ENCODE data around the gene ENPP3.

Gene ENPP3

DNA sequence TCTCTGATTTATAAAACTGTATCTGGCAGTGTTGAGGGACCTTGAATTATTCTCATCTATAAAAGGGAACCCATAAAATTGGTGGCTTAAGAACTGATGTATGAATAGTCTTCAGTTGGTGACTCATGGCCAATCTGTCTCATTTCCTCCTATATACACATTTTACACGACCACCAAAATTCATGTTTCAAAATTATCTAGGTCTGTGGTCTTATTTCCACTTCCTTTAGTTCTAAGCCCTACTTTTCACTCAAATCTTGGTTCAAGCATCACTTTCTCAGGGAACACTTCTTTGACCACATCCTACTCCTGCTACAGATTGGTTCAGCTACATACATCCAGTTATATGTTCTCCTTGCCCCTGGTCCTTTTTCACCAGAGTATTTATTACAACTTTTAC lies 152.1 kb downstream of the ENPP3 start:
- no peaks in the 10 kb centered on the region for H3K4me1 ChIP-seq (ENCODE audit: control insufficient read depth, low read length)
- H4K20me1 ChIP-seq (ENCODE audit: control insufficient read depth, insufficient read depth, low read depth, low read length) = no peaks in the 10 kb centered on the region
- H3F3A ChIP-seq (ENCODE audit: control insufficient read depth, insufficient read depth) = no peaks in the 10 kb centered on the region
- H3K4me2 ChIP-seq (ENCODE audit: low read length) = no peak overlapping the region
- H3K9me3 ChIP-seq (ENCODE audit: control insufficient read depth, insufficient read depth, low read length) = no peaks in the 10 kb centered on the region
- no peak overlapping the region for H3K4me3 ChIP-seq (ENCODE audit: low read length)
- H3K27me3 ChIP-seq (ENCODE audit: control insufficient read depth, low read length) = no peaks in the 10 kb centered on the region
- no peak overlapping the region for H3K27ac ChIP-seq (ENCODE audit: low read depth, low read length)
- no peaks in the 10 kb centered on the region for H3K9me2 ChIP-seq (replicated peaks; ENCODE audit: control insufficient read depth, low read length)
- H3K79me2 ChIP-seq (ENCODE audit: control insufficient read depth, low read length) = no peaks in the 10 kb centered on the region
- TF ChIP-seq EZH2phosphoT487 (IDR thresholded peaks at IDR 0.05; ENCODE audit: borderline replicate concordance, low read length) = no peak
- TF ChIP-seq, protein P1, sequence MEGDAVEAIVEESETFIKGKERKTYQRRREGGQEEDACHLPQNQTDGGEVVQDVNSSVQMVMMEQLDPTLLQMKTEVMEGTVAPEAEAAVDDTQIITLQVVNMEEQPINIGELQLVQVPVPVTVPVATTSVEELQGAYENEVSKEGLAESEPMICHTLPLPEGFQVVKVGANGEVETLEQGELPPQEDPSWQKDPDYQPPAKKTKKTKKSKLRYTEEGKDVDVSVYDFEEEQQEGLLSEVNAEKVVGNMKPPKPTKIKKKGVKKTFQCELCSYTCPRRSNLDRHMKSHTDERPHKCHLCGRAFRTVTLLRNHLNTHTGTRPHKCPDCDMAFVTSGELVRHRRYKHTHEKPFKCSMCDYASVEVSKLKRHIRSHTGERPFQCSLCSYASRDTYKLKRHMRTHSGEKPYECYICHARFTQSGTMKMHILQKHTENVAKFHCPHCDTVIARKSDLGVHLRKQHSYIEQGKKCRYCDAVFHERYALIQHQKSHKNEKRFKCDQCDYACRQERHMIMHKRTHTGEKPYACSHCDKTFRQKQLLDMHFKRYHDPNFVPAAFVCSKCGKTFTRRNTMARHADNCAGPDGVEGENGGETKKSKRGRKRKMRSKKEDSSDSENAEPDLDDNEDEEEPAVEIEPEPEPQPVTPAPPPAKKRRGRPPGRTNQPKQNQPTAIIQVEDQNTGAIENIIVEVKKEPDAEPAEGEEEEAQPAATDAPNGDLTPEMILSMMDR (IDR thresholded peaks at IDR 0.05; ENCODE audit: low read depth, low read length, poor library complexity, severe bottlenecking) = no peak
- no peaks in the 10 kb centered on the region for H3K36me3 ChIP-seq (ENCODE audit: control insufficient read depth, low read length)

DNA sequence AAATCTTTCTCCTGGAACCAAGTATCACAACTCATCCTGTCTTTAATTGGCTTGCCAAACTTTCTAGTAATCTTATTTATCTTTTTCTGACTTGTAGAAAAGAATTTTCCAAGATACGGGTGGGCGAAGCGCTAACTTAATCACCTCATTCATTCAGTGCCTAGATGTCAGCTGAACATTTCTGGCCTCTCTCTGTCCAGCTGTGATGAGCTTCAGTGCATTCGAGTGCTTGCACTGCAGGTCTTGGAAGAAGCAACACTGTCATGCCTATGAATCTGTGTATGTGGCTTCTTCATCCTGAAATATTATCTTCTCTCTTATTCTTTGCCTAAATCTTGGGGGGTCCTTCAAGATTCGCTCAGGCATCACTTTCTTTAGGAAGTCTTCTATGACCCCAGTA lies 154.4 kb downstream of the ENPP3 start:
- no peak overlapping the region for H3K27ac ChIP-seq (ENCODE audit: low read depth, low read length)
- H3F3A ChIP-seq (ENCODE audit: control insufficient read depth, insufficient read depth) = no peaks in the 10 kb centered on the region
- TF ChIP-seq EZH2phosphoT487 (IDR thresholded peaks at IDR 0.05; ENCODE audit: borderline replicate concordance, low read length) = no peak
- TF ChIP-seq, protein P1 (IDR thresholded peaks at IDR 0.05; ENCODE audit: low read depth, low read length, poor library complexity, severe bottlenecking) = no peak
- H3K9me2 ChIP-seq (replicated peaks; ENCODE audit: control insufficient read depth, low read length) = no peaks in the 10 kb centered on the region
- H3K9me3 ChIP-seq (ENCODE audit: control insufficient read depth, insufficient read depth, low read length) = no peaks in the 10 kb centered on the region
- no peaks in the 10 kb centered on the region for H3K4me1 ChIP-seq (ENCODE audit: control insufficient read depth, low read length)
- no peaks in the 10 kb centered on the region for H3K36me3 ChIP-seq (ENCODE audit: control insufficient read depth, low read length)
- no peaks in the 10 kb centered on the region for H3K79me2 ChIP-seq (ENCODE audit: control insufficient read depth, low read length)
- no peaks in the 10 kb centered on the region for H4K20me1 ChIP-seq (ENCODE audit: control insufficient read depth, insufficient read depth, low read depth, low read length)
- H3K4me2 ChIP-seq (ENCODE audit: low read length) = no peak overlapping the region
- H3K27me3 ChIP-seq (ENCODE audit: control insufficient read depth, low read length) = no peaks in the 10 kb centered on the region
- H3K4me3 ChIP-seq (ENCODE audit: low read length) = no peak overlapping the region

DNA sequence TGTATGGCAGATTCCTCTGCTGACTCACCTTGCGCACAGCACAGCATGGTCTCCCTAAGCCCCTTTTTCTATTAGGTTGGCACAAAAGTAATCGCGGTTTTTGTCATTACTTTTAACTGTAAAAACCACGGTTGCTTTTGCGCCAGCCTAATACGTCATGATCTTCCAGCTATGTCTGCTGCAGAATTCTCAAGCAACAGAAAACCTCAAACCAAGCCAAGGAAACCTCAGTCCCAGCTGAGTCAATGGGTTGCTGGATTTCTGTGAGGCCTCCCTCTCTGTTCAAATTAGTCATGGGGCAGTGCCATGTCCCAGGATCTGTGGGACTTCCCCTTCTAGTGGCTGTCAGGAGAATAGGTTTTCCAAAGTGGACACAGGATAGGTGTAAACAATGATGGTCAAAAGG lies 155.0 kb downstream of the ENPP3 start:
- H3K27me3 ChIP-seq (ENCODE audit: control insufficient read depth, low read length) = no peaks in the 10 kb centered on the region
- no peaks in the 10 kb centered on the region for H3K9me3 ChIP-seq (ENCODE audit: control insufficient read depth, insufficient read depth, low read length)
- H4K20me1 ChIP-seq (ENCODE audit: control insufficient read depth, insufficient read depth, low read depth, low read length) = no peaks in the 10 kb centered on the region
- no peak overlapping the region for H3K4me3 ChIP-seq (ENCODE audit: low read length)
- no peaks in the 10 kb centered on the region for H3K79me2 ChIP-seq (ENCODE audit: control insufficient read depth, low read length)
- no peaks in the 10 kb centered on the region for H3K9me2 ChIP-seq (replicated peaks; ENCODE audit: control insufficient read depth, low read length)
- H3K36me3 ChIP-seq (ENCODE audit: control insufficient read depth, low read length) = no peaks in the 10 kb centered on the region
- no peak overlapping the region for H3K27ac ChIP-seq (ENCODE audit: low read depth, low read length)
- no peaks in the 10 kb centered on the region for H3K4me1 ChIP-seq (ENCODE audit: control insufficient read depth, low read length)
- no peak overlapping the region for H3K4me2 ChIP-seq (ENCODE audit: low read length)
- no peaks in the 10 kb centered on the region for H3F3A ChIP-seq (ENCODE audit: control insufficient read depth, insufficient read depth)
- no peak for TF ChIP-seq EZH2phosphoT487 (IDR thresholded peaks at IDR 0.05; ENCODE audit: borderline replicate concordance, low read length)
- TF ChIP-seq, protein P1 (IDR thresholded peaks at IDR 0.05; ENCODE audit: low read depth, low read length, poor library complexity, severe bottlenecking) = no peak

DNA sequence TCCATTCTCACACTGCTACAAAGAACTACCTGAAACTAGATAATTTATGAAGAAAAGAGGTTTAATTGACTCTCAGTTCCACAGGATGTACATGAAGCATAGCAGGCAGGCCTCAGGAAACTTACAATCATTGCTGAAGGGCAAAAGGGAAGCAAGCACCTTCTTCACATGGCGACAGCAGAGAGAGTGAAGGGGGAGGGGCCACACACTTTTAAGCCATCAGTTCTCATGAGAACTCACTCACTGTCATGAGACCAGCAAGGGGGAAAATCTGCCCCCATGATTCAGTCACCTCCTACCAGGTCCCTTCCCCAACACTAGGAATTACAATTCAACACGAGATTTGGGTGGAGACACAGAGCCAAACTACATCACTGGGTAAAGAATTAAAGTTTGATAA lies 158.3 kb downstream of the ENPP3 start:
- no peaks in the 10 kb centered on the region for H3K4me1 ChIP-seq (ENCODE audit: control insufficient read depth, low read length)
- no peaks in the 10 kb centered on the region for H4K20me1 ChIP-seq (ENCODE audit: control insufficient read depth, insufficient read depth, low read depth, low read length)

More for the DNA sequence above, 158.3 kb downstream of the ENPP3 start:
- Histone ChIP-seq H3K9me2 (replicated peaks; ENCODE audit: control insufficient read depth, low read length) (no peaks in the 10 kb centered on the region), H3F3A (ENCODE audit: control insufficient read depth, insufficient read depth) (no peaks in the 10 kb centered on the region), H3K27me3 (ENCODE audit: control insufficient read depth, low read length) (no peaks in the 10 kb centered on the region), H3K36me3 (ENCODE audit: control insufficient read depth, low read length) (no peaks in the 10 kb centered on the region), H3K27ac (ENCODE audit: low read depth, low read length) (no peak overlapping the region), H3K4me2 (ENCODE audit: low read length) (no peak overlapping the region), H3K9me3 (ENCODE audit: control insufficient read depth, insufficient read depth, low read length) (no peaks in the 10 kb centered on the region), H3K79me2 (ENCODE audit: control insufficient read depth, low read length) (no peaks in the 10 kb centered on the region), H3K4me3 (ENCODE audit: low read length) (no peak overlapping the region)
- no peak for TF ChIP-seq EZH2phosphoT487 (IDR thresholded peaks at IDR 0.05; ENCODE audit: borderline replicate concordance, low read length)
- TF ChIP-seq, protein P1 (IDR thresholded peaks at IDR 0.05; ENCODE audit: low read depth, low read length, poor library complexity, severe bottlenecking) = no peak
